NCI-H2227 treated with DMSO at 0.1 percent for 48 hours (cell line): ENCODE measurements around the gene FOXC2.

ENCODE experiments used
- DNase-seq: peaks from one replicate; lab custom pipeline; 2025; lab: John Stamatoyannopoulos, UW

The FOXC2 gene

GRCh38 chr16:86590501-86591144, 24.0 kb downstream of the FOXC2 start:
- no peak for DNase-seq

GRCh38 chr16:86591270-86591669, 24.6 kb downstream of the FOXC2 start:
- DNase-seq: no peak

- no peak for DNase-seq
Measured at GRCh38 chr16:86593913-86594620, 27.4 kb downstream of the FOXC2 start.

GRCh38 chr16:86594721-86595120, 28.1 kb downstream of the FOXC2 start:
- DNase-seq: no peak

- no peak for DNase-seq
Measured at GRCh38 chr16:86595983-86596605, 29.5 kb downstream of the FOXC2 start.

- no peak for DNase-seq
Measured at GRCh38 chr16:86597126-86597879, 30.7 kb downstream of the FOXC2 start.

- DNase-seq: no peak
Measured at GRCh38 chr16:86597880-86598606, 31.4 kb downstream of the FOXC2 start.

GRCh38 chr16:86598607-86599565, 32.3 kb downstream of the FOXC2 start:
- DNase-seq: no peak

GRCh38 chr16:86601356-86601755, 34.7 kb downstream of the FOXC2 start:
- DNase-seq: no peak

- no peak for DNase-seq
Measured at GRCh38 chr16:86602521-86602920, 35.9 kb downstream of the FOXC2 start.

- no peak for DNase-seq
Measured at GRCh38 chr16:86604436-86605193, 38.0 kb downstream of the FOXC2 start.

- DNase-seq: no peak
Measured at GRCh38 chr16:86605950-86606349, 39.3 kb downstream of the FOXC2 start.

- no peak for DNase-seq
Measured at GRCh38 chr16:86608301-86608747, 41.7 kb downstream of the FOXC2 start.

- no peak for DNase-seq
Measured at GRCh38 chr16:86609115-86609514, 42.5 kb downstream of the FOXC2 start.

- DNase-seq: no peak
Measured at GRCh38 chr16:86609661-86610060, 43.0 kb downstream of the FOXC2 start.

- DNase-seq: no peak
Measured at GRCh38 chr16:86610779-86611524, 44.3 kb downstream of the FOXC2 start.

- DNase-seq: no peak
Measured at GRCh38 chr16:86611525-86611855, 44.9 kb downstream of the FOXC2 start.

- DNase-seq: no peak
Measured at GRCh38 chr16:86611941-86612340, 45.3 kb downstream of the FOXC2 start.

GRCh38 chr16:86614699-86615098, 48.1 kb downstream of the FOXC2 start:
- DNase-seq: no peak
